HG02981 (cell line): ENCODE data around the gene CD200R1.
A peak's percentile ranks its signal among the peaks of the same experiment; 100 is the strongest.
"Not testable (repeated sequence)": the region's sequence is repeated elsewhere in the genome, so short reads cannot be mapped to it uniquely, and the experiment has no call there.

Experiments
- ATAC-seq: cut with Tn5 transposase; IDR thresholded peaks from one replicate; pipeline ENCODE4 v1.9.1; 2021; ENCODE audit warnings: mild to moderate bottlenecking, moderate library complexity; ENCODE audit not compliant: unreplicated experiment

Gene CD200R1

GRCh38 chr3:112976001-112976400 lies 1.1 kb upstream of the CD200R1 start:
- no peak for ATAC-seq

- ATAC-seq = no peak
Measured at GRCh38 chr3:112974178-112974517, 755 bp downstream of the CD200R1 start.

- peak; percentile 79 for ATAC-seq
Measured at GRCh38 chr3:112973325-112974177, 1.4 kb downstream of the CD200R1 start.

GRCh38 chr3:112972158-112972557 lies 2.7 kb downstream of the CD200R1 start:
- no peak for ATAC-seq

GRCh38 chr3:112967828-112968227 lies 7.1 kb downstream of the CD200R1 start:
- no peak for ATAC-seq

- ATAC-seq = no peak
Measured at GRCh38 chr3:112967425-112967824, 7.5 kb downstream of the CD200R1 start.

GRCh38 chr3:112966633-112967032 lies 8.3 kb downstream of the CD200R1 start:
- no peak for ATAC-seq

GRCh38 chr3:112965656-112966055 lies 9.2 kb downstream of the CD200R1 start:
- ATAC-seq = no peak

GRCh38 chr3:112963683-112964082 lies 11.2 kb downstream of the CD200R1 start:
- ATAC-seq = no peak

- ATAC-seq = no peak
Measured at GRCh38 chr3:112958811-112959560, 15.9 kb downstream of the CD200R1 start.

- ATAC-seq = no peak
Measured at GRCh38 chr3:112956351-112956750, 18.6 kb downstream of the CD200R1 start.

GRCh38 chr3:112948346-112948838 lies 26.5 kb downstream of the CD200R1 start:
- no peak for ATAC-seq

- no peak for ATAC-seq
Measured at GRCh38 chr3:112931736-112932521, 43.0 kb downstream of the CD200R1 start.

- ATAC-seq = no peak
Measured at GRCh38 chr3:112930771-112931170, 44.1 kb downstream of the CD200R1 start.

- ATAC-seq = no peak
Measured at GRCh38 chr3:112925969-112926368, 48.9 kb downstream of the CD200R1 start.

- ATAC-seq = no peak
Measured at GRCh38 chr3:112925560-112925959, 49.3 kb downstream of the CD200R1 start.

- not testable (repeated sequence) for ATAC-seq
Measured at GRCh38 chr3:112919541-112919940, 55.4 kb downstream of the CD200R1 start.

- peak; percentile 88 for ATAC-seq
Measured at GRCh38 chr3:112908252-112908651, 66.7 kb downstream of the CD200R1 start.

GRCh38 chr3:112904786-112905185 lies 70.1 kb downstream of the CD200R1 start:
- ATAC-seq = no peak

- no peak for ATAC-seq
Measured at GRCh38 chr3:112900113-112900512, 74.8 kb downstream of the CD200R1 start.

GRCh38 chr3:112897791-112898190 lies 77.1 kb downstream of the CD200R1 start:
- ATAC-seq = no peak
